HG03520 (cell line): Measurements from ENCODE around the gene GON4L.
"Not testable (repeated sequence)": the region's sequence is repeated elsewhere in the genome, so short reads cannot be mapped to it uniquely, and the experiment has no call there.

Experiments used
- ATAC-seq: cut with Tn5 transposase; IDR thresholded peaks from one replicate; pipeline ENCODE4 v1.9.1; 2021; ENCODE audit warnings: mild to moderate bottlenecking, moderate library complexity; ENCODE audit not compliant: unreplicated experiment

GON4L gene

DNA sequence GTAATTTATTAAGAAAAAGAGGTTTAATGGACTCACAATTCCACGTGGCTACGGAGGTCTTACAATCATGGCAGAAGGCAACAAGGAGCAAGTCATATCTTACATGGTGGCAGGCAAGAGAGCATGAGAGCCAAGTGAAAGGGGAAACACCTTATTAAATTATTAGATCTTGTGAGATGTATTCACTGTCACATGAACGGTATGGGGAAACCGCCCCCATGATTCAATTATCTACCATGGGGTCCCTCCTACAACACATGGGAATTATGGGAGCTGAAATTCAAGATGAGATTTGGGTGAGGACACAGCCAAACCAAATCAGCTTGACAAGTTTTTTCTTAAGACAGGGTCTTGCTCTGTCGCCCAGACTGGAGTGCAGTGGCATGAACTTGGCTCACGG, 153.8 kb downstream of the GON4L start:
- no peak for ATAC-seq

DNA sequence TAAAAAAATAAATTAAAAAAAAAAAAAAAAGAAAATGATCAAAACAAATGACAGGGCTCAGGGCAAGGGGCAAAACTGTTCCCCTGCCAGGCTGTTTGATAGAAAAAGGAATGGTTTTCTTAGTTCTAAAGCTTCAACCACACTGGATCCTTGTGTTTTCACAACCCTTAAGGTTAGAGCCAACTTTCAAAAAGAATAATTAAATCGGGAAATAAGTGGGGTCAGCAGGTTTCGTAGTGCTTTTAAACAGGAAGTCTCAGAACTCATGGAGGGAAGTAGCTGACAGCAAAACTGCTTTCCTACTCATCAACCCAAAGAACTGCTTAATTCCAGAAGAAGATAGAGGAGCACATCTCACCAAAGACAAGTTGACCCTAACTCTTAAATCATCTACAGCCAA, 155.3 kb downstream of the GON4L start:
- not testable (repeated sequence) for ATAC-seq
